ENCODE measurements around the gene RTP5.

DNA sequence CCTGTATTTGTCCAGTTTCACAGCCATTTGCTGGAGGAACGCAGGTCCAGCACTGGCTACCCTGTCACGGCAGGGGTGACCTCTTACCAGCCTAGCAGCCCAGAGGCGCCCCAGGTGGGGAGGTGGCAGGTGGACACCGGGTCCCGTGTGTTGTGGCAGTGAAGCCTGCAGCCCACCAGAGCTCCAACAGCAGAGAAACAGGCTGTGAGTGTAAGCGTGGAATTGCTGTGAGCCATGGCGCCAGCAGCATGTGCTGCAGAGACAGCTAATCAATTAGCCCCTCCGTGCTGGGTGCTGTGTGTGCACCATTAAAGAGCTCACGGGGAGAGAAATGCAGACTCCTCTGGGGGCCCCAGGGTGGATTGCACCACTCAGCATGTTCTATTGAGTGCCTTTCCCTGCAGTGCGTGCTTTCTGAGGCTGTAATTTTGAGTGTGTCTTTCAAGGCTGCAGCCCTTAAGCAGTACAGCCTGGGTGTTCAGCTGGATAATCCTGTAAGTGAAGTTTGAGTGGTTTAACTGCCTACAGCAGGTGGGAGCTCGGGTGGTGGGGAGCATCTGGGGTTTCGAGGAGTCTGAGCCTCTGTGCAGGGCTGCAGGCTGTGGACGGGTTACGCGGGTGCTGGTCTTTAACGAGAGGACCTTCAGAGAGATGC is 15.9 kb downstream of the RTP5 start:
- TF ChIP-seq CTCF (IDR thresholded peaks at IDR 0.05; ENCODE audit: extremely low read depth in 1 of 2, insufficient read depth in 1 of 2, low read depth in 1 of 2, low read length in 2 of 2): no peak
- TF ChIP-seq EZH2 (IDR thresholded peaks at IDR 0.05; ENCODE audit: borderline replicate concordance, low read depth, low read length, severe bottlenecking): no peak
- no peak for TF ChIP-seq GATA2 (IDR thresholded peaks at IDR 0.05; ENCODE audit: insufficient read depth, insufficient read length, low read depth, low read length)
- TF ChIP-seq POLR2AphosphoS5 (IDR thresholded peaks at IDR 0.05; ENCODE audit: insufficient read depth, low read depth, low read length): no peak
- TF ChIP-seq POLR2A (IDR thresholded peaks at IDR 0.05; ENCODE audit: low read depth, low read length): no peak
- TF ChIP-seq MYC (IDR thresholded peaks at IDR 0.05; ENCODE audit: low read depth, low read length): no peak
- TF ChIP-seq FOS (IDR thresholded peaks at IDR 0.05; ENCODE audit: borderline replicate concordance, insufficient read depth, low read length): no peak
